Kidney (tissue), 22 donors: Measurements from ENCODE around the gene SLFN13. TPM values are rescaled to one million over a fixed set of nuclear protein-coding genes. Genes with fewer than 3 reads are reported as not detected.

Source experiments
- DNase-seq, 5 donors: peaks; one replicate each; pipeline ENCODE4 v3.0.0-alpha.2; 2013 to 2020
- FAIRE-seq: peaks from 2 replicates; lab custom pipeline; 2012; peaks lifted over from hg19 to GRCh38; lab: Jason Lieb, UNC
- H3K27ac ChIP-seq, 2 donors: one replicate each; pipeline ENCODE4 v1.7.0; 2013; ENCODE audit warnings: low read depth in 2 of 2, low read length in 2 of 2, inconsistent platforms in 1 of 2
- H3K27me3 ChIP-seq: one replicate; pipeline ENCODE4 v1.7.1; 2013; ENCODE audit warnings: low read length, inconsistent platforms; ENCODE audit not compliant: control insufficient read depth, insufficient read depth
- H3K36me3 ChIP-seq, 3 donors: one replicate each; pipeline versions ENCODE4 v1.7.0 to v1.7.1; 2013; ENCODE audit warnings: low read length in 3 of 3, control low read depth in 1 of 3, inconsistent platforms in 1 of 3; ENCODE audit not compliant: insufficient read depth in 3 of 3, control insufficient read depth in 2 of 3
- H3K4me1 ChIP-seq, 3 donors: one replicate each; pipeline versions ENCODE4 v1.7.0 to v1.7.1; 2013; ENCODE audit warnings: low read length in 3 of 3, inconsistent platforms in 1 of 3, low read depth in 1 of 3; ENCODE audit not compliant: control insufficient read depth in 2 of 3, insufficient read depth in 2 of 3
- H3K4me3 ChIP-seq, 3 donors: one replicate each; pipeline versions ENCODE4 v1.7.0 to v1.8.1; 2013; ENCODE audit warnings: low read length in 3 of 3, control low read depth in 1 of 3, inconsistent platforms in 1 of 3
- H3K9ac ChIP-seq, 3 donors: one replicate each; pipeline versions ENCODE4 v1.7.0 to v1.7.1; 2013; ENCODE audit warnings: low read length in 3 of 3, control low read depth in 1 of 3, inconsistent platforms in 1 of 3
- H3K9me3 ChIP-seq, 3 donors: one replicate each; pipeline versions ENCODE4 v1.7.0 to v1.7.1; 2013; ENCODE audit warnings: low read length in 3 of 3, control low read depth in 1 of 3, inconsistent platforms in 1 of 3; ENCODE audit not compliant: control insufficient read depth in 2 of 3, insufficient read depth in 1 of 3
- CTCF ChIP-seq: IDR thresholded peaks from 3 replicates; pipeline ENCODE4 v1.5.1; 2012; ENCODE audit warnings: mild to moderate bottlenecking, moderate library complexity, borderline replicate concordance; ENCODE audit not compliant: insufficient read depth; ENCODE audit errors: extremely low read depth
- intact Hi-C: fragments of 100-400 bp; cut with DNase I; formaldehyde crosslinking; loops from one replicate; pipeline ENCODE4 v1.11.1; 2022
- long read RNA-seq, 10 donors: library from polyadenylated mRNA in 1 of 10; unstranded in 1 of 10; transcript quantifications; one replicate each; pipeline ENCODE4 v2.0.0 and lab custom pipeline, GENCODE V29; 2021 to 2026
- polyA plus RNA-seq: library from polyadenylated mRNA; stranded (reverse); fragments of 350-450 nt; fragmentation: Illumina TruSeq; extraction: RNeasy Lipid Tissue Mini Kit (QIAGEN cat#74804); gene quantifications from one replicate; pipeline ENCODE4 v1.2.3, GENCODE V29; 2014; ENCODE audit warnings: low read depth, low replicate concordance; ENCODE audit not compliant: insufficient read depth
- total RNA-seq: library from RNA; stranded (reverse); fragmentation: NEBNext Ultra II Directional; extraction: Animal tissue kit (Norgen Biotek cat#: 25700); gene quantifications from one replicate; pipeline ENCODE4 v1.2.1, GENCODE V29; 2021
- donor health status: control.
- donor health status: control.
- donor health status: control.
- donor health status: control.
- donor health status: control.
- donor health status: DM: yes; HTN: yes; CAD: no.
- donor health status: Normal renal cell carcinoma (clear cell type).

The SLFN13 gene
- total RNA-seq (24.5 TPM), polyA plus RNA-seq (3.1 TPM)
- long read RNA-seq, donor 1, full-length matches to known transcripts, result 1 of 1 reads
- long read RNA-seq, donor 1, partial matches to known transcripts, result 0 of 1 reads
- long read RNA-seq, donor 1, other reads (novel, unspliced or antisense), result 0 of 1 reads
- long read RNA-seq, donor 2, full-length matches to known transcripts, result 3 of 8 reads
- long read RNA-seq, donor 2, partial matches to known transcripts, result 5 of 8 reads
- long read RNA-seq, donor 2, other reads (novel, unspliced or antisense), result 0 of 8 reads
- long read RNA-seq, donor 3, full-length matches to known transcripts, result 2 of 2 reads
- long read RNA-seq, donor 3, partial matches to known transcripts, result 0 of 2 reads
- long read RNA-seq, donor 3, other reads (novel, unspliced or antisense), result 0 of 2 reads
- long read RNA-seq, donor 4, full-length matches to known transcripts, result 5 of 5 reads
- long read RNA-seq, donor 4, partial matches to known transcripts, result 0 of 5 reads
- long read RNA-seq, donor 4, other reads (novel, unspliced or antisense), result 0 of 5 reads
- long read RNA-seq, donor 5, full-length matches to known transcripts, result 3 of 3 reads
- long read RNA-seq, donor 5, partial matches to known transcripts, result 0 of 3 reads
- long read RNA-seq, donor 5, other reads (novel, unspliced or antisense), result 0 of 3 reads
- long read RNA-seq, donor 6, result 0 reads
- long read RNA-seq, donor 7, full-length matches to known transcripts, result 1 of 8 reads
- long read RNA-seq, donor 7, partial matches to known transcripts, result 2 of 8 reads
- long read RNA-seq, donor 7, other reads (novel, unspliced or antisense), result 5 of 8 reads
- long read RNA-seq, donor 8, full-length matches to known transcripts, result 1 of 1 reads
- long read RNA-seq, donor 8, partial matches to known transcripts, result 0 of 1 reads
- long read RNA-seq, donor 8, other reads (novel, unspliced or antisense), result 0 of 1 reads
- long read RNA-seq, donor 9, result 0 reads
- long read RNA-seq, donor 10, full-length matches to known transcripts, result 2 of 2 reads
- long read RNA-seq, donor 10, partial matches to known transcripts, result 0 of 2 reads
- long read RNA-seq, donor 10, other reads (novel, unspliced or antisense), result 0 of 2 reads

GRCh38 chr17:35448214-35448898 lies at the start of gene SLFN13:
TSS of gene SLFN13 (minus strand) at chr17:35448766. CDS start at chr17:35445680, 3,086 bp downstream.
- DNase-seq (peak; percentile 86 to 93 (median 90)), FAIRE-seq (no peak)
- Histone ChIP-seq H3K27ac (peak within 1 kb of the TSS in 1 of 2 donors; percentile 29), H3K4me3 (peak within 1 kb of the TSS; percentile 60 to 66 (median 62)), H3K9ac (peak within 1 kb of the TSS in 2 of 3 donors; percentile 13 to 17), H3K27me3 (peaks cover 13% of the 10 kb centered on the region), H3K4me1 (peaks cover 0 to 8% (median 0%) of the 10 kb centered on the region in 3 donors), H3K9me3 (no peaks in the 10 kb centered on the region), H3K36me3 (no peaks in the 10 kb centered on the region)
- intact Hi-C loops, result no loop called here
- TF ChIP-seq CTCF, result no peak

GRCh38 chr17:35496451-35497290 lies 48.1 kb upstream of the SLFN13 start:
- intact Hi-C loops, result no loop called here
- no peak overlapping the region for H3K4me3 ChIP-seq
- no peaks in the 10 kb centered on the region for H3K36me3 ChIP-seq
- peaks cover 0 to 3% (median 0%) of the 10 kb centered on the region in 3 donors for H3K4me1 ChIP-seq
- DNase-seq (no peak), FAIRE-seq (no peak)
- H3K9ac ChIP-seq, result no peak overlapping the region
- no peaks in the 10 kb centered on the region for H3K9me3 ChIP-seq
- H3K27ac ChIP-seq, result no peak overlapping the region
- H3K27me3 ChIP-seq, result peaks cover 76% of the 10 kb centered on the region
- TF ChIP-seq CTCF, result no peak

- Histone ChIP-seq H3K9ac (no peak overlapping the region), H3K4me1 (peaks cover 0 to 3% (median 0%) of the 10 kb centered on the region in 3 donors), H3K4me3 (no peak overlapping the region), H3K27ac (no peak overlapping the region), H3K9me3 (peaks cover 0 to 8% (median 0%) of the 10 kb centered on the region in 3 donors), H3K36me3 (no peaks in the 10 kb centered on the region), H3K27me3 (peaks cover 87% of the 10 kb centered on the region)
- no peak for TF ChIP-seq CTCF
- FAIRE-seq (no peak), DNase-seq (no peak)
- intact Hi-C loops, result no loop called here
Observed at GRCh38 chr17:35493040-35493439, 44.5 kb upstream of the SLFN13 start.
